ENCODE measurements around the gene GPX6. TPM values are rescaled to one million over a fixed set of nuclear protein-coding genes. Genes with fewer than 3 reads are reported as not detected.

GPX6 gene
- total and polyA plus RNA-seq, 10 of the 15 experiments (the other 5 are each of a cell fraction or from before 2014, with no cell fraction given) = not detected

DNA sequence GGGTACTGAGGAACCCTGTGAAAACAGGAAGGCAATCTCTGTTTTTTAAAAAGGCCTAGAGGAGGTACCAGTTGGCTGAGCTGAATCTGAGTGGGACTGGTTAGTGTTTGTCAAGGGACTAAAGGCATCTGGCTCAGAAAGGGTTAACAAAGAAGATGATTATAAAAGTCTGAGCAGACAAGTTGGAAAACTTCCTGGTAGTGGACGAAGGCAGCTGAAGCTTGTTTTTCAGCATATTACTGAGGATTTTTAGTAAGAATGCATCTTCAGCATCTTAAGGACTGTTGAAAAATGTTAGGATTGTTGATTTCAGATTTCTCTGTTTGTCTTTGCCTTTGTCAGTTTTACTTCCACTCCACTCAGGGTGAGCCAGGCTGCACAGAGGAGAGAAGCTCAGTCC lies 15.2 kb upstream of the GPX6 start:
- Histone ChIP-seq H3K9ac (ENCODE audit: control insufficient read depth, insufficient read depth, low read length) (no peak overlapping the region), H3K4me2 (ENCODE audit: control insufficient read depth, insufficient read depth) (no peak overlapping the region), H3K27ac (ENCODE audit: control insufficient read depth, insufficient read depth) (no peak overlapping the region), H3K4me3 (no peak overlapping the region), H4K20me1 (ENCODE audit: control insufficient read depth, insufficient read depth) (no peaks in the 10 kb centered on the region), H3K4me1 (ENCODE audit: control insufficient read depth, insufficient read depth, low read length) (no peaks in the 10 kb centered on the region), H3K79me2 (ENCODE audit: control insufficient read depth, insufficient read depth, low read length) (no peaks in the 10 kb centered on the region), H2AFZ (ENCODE audit: control insufficient read depth, low read depth, low read length) (no peak overlapping the region), H3K36me3 (ENCODE audit: control insufficient read depth in 2 of 2, insufficient read depth in 2 of 2, low read length in 1 of 2) (no peaks in the 10 kb centered on the region), H3K27me3 (replicated peaks in 1 of 2; ENCODE audit: control insufficient read depth in 2 of 2, insufficient read depth in 2 of 2, low read length in 1 of 2) (peaks cover 0 to 2% of the 10 kb centered on the region in 2 experiments; a peak in 3 of 4 replicates), H3K9me3 (replicated peaks; ENCODE audit: control insufficient read depth, insufficient read depth, low read length) (no peaks in the 10 kb centered on the region)
- TF ChIP-seq, protein P1, sequence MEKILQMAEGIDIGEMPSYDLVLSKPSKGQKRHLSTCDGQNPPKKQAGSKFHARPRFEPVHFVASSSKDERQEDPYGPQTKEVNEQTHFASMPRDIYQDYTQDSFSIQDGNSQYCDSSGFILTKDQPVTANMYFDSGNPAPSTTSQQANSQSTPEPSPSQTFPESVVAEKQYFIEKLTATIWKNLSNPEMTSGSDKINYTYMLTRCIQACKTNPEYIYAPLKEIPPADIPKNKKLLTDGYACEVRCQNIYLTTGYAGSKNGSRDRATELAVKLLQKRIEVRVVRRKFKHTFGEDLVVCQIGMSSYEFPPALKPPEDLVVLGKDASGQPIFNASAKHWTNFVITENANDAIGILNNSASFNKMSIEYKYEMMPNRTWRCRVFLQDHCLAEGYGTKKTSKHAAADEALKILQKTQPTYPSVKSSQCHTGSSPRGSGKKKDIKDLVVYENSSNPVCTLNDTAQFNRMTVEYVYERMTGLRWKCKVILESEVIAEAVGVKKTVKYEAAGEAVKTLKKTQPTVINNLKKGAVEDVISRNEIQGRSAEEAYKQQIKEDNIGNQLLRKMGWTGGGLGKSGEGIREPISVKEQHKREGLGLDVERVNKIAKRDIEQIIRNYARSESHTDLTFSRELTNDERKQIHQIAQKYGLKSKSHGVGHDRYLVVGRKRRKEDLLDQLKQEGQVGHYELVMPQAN (conservative IDR thresholded peaks at IDR 0.05) = no peak
- TF ChIP-seq RUNX3 (IDR thresholded peaks at IDR 0.05; ENCODE audit: low read length) (no peak), WRNIP1 (IDR thresholded peaks at IDR 0.05; ENCODE audit: borderline replicate concordance, low read depth, low read length) (no peak), SMC3 (IDR thresholded peaks at IDR 0.05; ENCODE audit: borderline replicate concordance, low read length) (no peak), STAT1 (conservative IDR thresholded peaks at IDR 0.05) (no peak), SPI1 (IDR thresholded peaks at IDR 0.05; ENCODE audit: borderline replicate concordance, insufficient read depth, low read depth, low read length) (no peak), YBX1 (IDR thresholded peaks at IDR 0.05) (no peak), ATF7 (IDR thresholded peaks at IDR 0.05; ENCODE audit: low read depth) (no peak)
- TF ChIP-seq, protein P2, sequence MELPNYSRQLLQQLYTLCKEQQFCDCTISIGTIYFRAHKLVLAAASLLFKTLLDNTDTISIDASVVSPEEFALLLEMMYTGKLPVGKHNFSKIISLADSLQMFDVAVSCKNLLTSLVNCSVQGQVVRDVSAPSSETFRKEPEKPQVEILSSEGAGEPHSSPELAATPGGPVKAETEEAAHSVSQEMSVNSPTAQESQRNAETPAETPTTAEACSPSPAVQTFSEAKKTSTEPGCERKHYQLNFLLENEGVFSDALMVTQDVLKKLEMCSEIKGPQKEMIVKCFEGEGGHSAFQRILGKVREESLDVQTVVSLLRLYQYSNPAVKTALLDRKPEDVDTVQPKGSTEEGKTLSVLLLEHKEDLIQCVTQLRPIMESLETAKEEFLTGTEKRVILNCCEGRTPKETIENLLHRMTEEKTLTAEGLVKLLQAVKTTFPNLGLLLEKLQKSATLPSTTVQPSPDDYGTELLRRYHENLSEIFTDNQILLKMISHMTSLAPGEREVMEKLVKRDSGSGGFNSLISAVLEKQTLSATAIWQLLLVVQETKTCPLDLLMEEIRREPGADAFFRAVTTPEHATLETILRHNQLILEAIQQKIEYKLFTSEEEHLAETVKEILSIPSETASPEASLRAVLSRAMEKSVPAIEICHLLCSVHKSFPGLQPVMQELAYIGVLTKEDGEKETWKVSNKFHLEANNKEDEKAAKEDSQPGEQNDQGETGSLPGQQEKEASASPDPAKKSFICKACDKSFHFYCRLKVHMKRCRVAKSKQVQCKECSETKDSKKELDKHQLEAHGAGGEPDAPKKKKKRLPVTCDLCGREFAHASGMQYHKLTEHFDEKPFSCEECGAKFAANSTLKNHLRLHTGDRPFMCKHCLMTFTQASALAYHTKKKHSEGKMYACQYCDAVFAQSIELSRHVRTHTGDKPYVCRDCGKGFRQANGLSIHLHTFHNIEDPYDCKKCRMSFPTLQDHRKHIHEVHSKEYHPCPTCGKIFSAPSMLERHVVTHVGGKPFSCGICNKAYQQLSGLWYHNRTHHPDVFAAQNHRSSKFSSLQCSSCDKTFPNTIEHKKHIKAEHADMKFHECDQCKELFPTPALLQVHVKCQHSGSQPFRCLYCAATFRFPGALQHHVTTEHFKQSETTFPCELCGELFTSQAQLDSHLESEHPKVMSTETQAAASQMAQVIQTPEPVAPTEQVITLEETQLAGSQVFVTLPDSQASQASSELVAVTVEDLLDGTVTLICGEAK (IDR thresholded peaks at IDR 0.05; ENCODE audit: borderline replicate concordance) = no peak
- TF ChIP-seq, protein P3, sequence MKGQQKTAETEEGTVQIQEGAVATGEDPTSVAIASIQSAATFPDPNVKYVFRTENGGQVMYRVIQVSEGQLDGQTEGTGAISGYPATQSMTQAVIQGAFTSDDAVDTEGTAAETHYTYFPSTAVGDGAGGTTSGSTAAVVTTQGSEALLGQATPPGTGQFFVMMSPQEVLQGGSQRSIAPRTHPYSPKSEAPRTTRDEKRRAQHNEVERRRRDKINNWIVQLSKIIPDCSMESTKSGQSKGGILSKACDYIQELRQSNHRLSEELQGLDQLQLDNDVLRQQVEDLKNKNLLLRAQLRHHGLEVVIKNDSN (IDR thresholded peaks at IDR 0.05; ENCODE audit: borderline replicate concordance, extremely low read length, insufficient read depth, low read depth, low read length) = no peak
- 0% methylated on average over 1 of the region's 1 CpG for WGBS (ENCODE audit: insufficient coverage, insufficient replicate concordance, low lambda C conversion rate, missing lambda C conversion rate)
- intact Hi-C loops (cut with micrococcal nuclease; ENCODE audit: unreplicated experiment) (no loop called here), in situ Hi-C loops (cut with MboI) (no loop called here)
- SMC1A ChIA-PET (ENCODE audit: uncharacterized antibody, unreplicated experiment) = no interaction called here
- RAD21 ChIA-PET (ENCODE audit: unreplicated experiment) = no interaction called here
- POLR2A ChIA-PET = no interaction called here
- no peak for FAIRE-seq
- ATAC-seq = no peak
- CTCF ChIA-PET = interaction anchor here (2.0 kb wide), 1 partner anchor 12 kb away, joined by 7 read pairs; no protein-coding TSS in a partner anchor
- BruUV-seq (replicated peaks) = no TSS peak
- DNase-seq (ENCODE audit: low read depth, low spot score) = no peak

Data from GM12878 (cell line).